Sigmoid colon (tissue), 3 donors: ENCODE data around the gene PSG1.
"Not testable (repeated sequence)": the region's sequence is repeated elsewhere in the genome, so short reads cannot be mapped to it uniquely, and the experiment has no call there.

Experiments used
- POLR2A ChIP-seq, 2 donors: fragments of 450-650 bp; IDR thresholded peaks; one replicate each; pipeline ENCODE4 v1.6.1; 2016; ENCODE audit warnings: antibody characterized with exemption in 2 of 2, mild to moderate bottlenecking in 2 of 2, moderate library complexity in 2 of 2
- TF ChIP-seq, protein P1 (sequence below), 4 experiments: fragments of 450-650 bp in 3 of 4; fragments of 200-600 bp in 1 of 4; IDR thresholded peaks; one replicate each; pipeline ENCODE4 v1.5.1; 2016 to 2019; ENCODE audit warnings: antibody characterized with exemption in 4 of 4, mild to moderate bottlenecking in 3 of 4, moderate library complexity in 2 of 4

DNA sequence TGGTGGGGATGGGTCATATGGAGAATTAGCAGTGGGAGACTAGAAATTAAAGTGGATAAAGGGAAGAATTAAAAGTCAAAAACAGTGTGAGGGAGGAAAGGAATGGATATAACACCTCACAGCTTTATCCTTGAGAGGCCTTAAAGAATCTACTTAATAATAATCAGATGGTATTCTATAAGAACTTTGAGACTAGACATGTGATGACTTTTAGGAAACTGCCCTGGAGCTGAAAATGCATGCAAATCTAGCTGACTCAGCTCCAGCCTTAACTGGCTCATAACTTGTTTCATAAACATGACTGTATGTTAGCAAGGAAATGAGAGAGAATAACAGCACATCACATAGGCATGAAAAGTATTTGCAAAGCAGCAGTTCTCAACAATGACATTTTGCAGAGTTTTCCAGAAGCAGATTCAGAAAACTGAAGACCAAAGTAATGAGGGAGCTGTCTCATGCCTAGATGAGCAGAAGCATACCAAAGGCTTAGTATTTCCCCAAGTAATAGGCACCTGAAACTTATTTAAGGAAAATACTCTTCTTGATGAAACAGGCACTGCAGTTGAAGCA, 8.4 kb upstream of the PSG1 start:
- TF ChIP-seq, protein P1, sequence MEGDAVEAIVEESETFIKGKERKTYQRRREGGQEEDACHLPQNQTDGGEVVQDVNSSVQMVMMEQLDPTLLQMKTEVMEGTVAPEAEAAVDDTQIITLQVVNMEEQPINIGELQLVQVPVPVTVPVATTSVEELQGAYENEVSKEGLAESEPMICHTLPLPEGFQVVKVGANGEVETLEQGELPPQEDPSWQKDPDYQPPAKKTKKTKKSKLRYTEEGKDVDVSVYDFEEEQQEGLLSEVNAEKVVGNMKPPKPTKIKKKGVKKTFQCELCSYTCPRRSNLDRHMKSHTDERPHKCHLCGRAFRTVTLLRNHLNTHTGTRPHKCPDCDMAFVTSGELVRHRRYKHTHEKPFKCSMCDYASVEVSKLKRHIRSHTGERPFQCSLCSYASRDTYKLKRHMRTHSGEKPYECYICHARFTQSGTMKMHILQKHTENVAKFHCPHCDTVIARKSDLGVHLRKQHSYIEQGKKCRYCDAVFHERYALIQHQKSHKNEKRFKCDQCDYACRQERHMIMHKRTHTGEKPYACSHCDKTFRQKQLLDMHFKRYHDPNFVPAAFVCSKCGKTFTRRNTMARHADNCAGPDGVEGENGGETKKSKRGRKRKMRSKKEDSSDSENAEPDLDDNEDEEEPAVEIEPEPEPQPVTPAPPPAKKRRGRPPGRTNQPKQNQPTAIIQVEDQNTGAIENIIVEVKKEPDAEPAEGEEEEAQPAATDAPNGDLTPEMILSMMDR (IDR thresholded peaks at IDR 0.05) = not testable (repeated sequence)
- TF ChIP-seq POLR2A (IDR thresholded peaks at IDR 0.05) = not testable (repeated sequence)
